ENCODE data around the gene TMEM40.
"Not testable (repeated sequence)": the region's sequence is repeated elsewhere in the genome, so short reads cannot be mapped to it uniquely, and the experiment has no call there.

DNA sequence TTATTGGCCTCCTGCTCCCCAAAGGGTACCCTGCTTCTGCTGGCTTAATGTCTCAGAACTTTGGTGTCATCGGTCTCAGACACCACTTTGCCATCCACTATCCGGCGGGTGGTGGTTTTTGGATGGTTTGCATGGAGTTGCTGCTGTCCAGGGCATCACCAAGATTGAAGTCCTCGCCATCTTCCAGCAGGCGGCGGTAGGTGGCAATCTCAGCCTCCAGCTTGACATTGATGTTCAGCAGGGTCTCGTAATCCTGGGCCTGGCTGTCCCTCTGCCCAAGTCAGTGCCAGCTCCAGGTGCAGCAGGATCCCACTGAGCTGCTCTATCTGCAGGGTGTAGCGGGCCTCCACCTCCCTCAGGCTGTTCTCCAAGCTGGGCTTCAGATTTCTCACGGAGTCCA lies 28.3 kb upstream of the TMEM40 start:
- TF ChIP-seq, protein P1, sequence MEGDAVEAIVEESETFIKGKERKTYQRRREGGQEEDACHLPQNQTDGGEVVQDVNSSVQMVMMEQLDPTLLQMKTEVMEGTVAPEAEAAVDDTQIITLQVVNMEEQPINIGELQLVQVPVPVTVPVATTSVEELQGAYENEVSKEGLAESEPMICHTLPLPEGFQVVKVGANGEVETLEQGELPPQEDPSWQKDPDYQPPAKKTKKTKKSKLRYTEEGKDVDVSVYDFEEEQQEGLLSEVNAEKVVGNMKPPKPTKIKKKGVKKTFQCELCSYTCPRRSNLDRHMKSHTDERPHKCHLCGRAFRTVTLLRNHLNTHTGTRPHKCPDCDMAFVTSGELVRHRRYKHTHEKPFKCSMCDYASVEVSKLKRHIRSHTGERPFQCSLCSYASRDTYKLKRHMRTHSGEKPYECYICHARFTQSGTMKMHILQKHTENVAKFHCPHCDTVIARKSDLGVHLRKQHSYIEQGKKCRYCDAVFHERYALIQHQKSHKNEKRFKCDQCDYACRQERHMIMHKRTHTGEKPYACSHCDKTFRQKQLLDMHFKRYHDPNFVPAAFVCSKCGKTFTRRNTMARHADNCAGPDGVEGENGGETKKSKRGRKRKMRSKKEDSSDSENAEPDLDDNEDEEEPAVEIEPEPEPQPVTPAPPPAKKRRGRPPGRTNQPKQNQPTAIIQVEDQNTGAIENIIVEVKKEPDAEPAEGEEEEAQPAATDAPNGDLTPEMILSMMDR (IDR thresholded peaks at IDR 0.05) = peak in 3 of 5 experiments; percentile 8 to 34 (median 26)
- TF ChIP-seq EP300 (IDR thresholded peaks at IDR 0.05) = not testable (repeated sequence)
